Dermis microvascular lymphatic vessel endothelial cell (primary cell): ENCODE measurements around the gene ATP6AP2. TPM values are rescaled to one million over a fixed set of nuclear protein-coding genes. Genes with fewer than 3 reads are reported as not detected.
"Not testable (repeated sequence)": the region's sequence is repeated elsewhere in the genome, so short reads cannot be mapped to it uniquely, and the experiment has no call there.

Source experiments
- DNase-seq, 2 donors: peaks; one replicate each; pipeline versions ENCODE4 v3.0.0 to v3.0.0-alpha.2; 2010; ENCODE audit warnings: low read depth in 2 of 2
- total RNA-seq: library from RNA; depleted of rRNA; stranded (reverse); fragments of >200 nt; gene quantifications from 2 replicates; pipeline ENCODE4 v1.2.1, GENCODE V29; 2014

The ATP6AP2 gene
- total RNA-seq, result 78.1 and 95.2 TPM in 2 replicates

- DNase-seq, result peak; percentile 90 to 94
These were observed at the start of gene ATP6AP2 for GRCh38 chrX:40580537-40581335. TSS of gene ATP6AP2 (plus strand) at chrX:40580970. CDS start at chrX:40581066, 96 bp downstream.

- DNase-seq, result no peak
These were observed 49.5 kb upstream of the ATP6AP2 start for GRCh38 chrX:40531056-40531826.

GRCh38 chrX:40537310-40537709 lies 43.5 kb upstream of the ATP6AP2 start:
- no peak for DNase-seq

- no peak for DNase-seq
These were observed 42.4 kb upstream of the ATP6AP2 start for GRCh38 chrX:40538406-40538805.

GRCh38 chrX:40539214-40540142 lies 41.3 kb upstream of the ATP6AP2 start:
- DNase-seq, result no peak

GRCh38 chrX:40542208-40542607 lies 38.6 kb upstream of the ATP6AP2 start:
- DNase-seq, result no peak

GRCh38 chrX:40542972-40543371 lies 37.8 kb upstream of the ATP6AP2 start:
- no peak for DNase-seq

GRCh38 chrX:40543661-40544328 lies 37.0 kb upstream of the ATP6AP2 start:
- peak; percentile 48 to 75 for DNase-seq

GRCh38 chrX:40544343-40545266 lies 36.2 kb upstream of the ATP6AP2 start:
- DNase-seq, result peak in 1 of 2 donors; percentile 28

- DNase-seq, result no peak
These were observed 33.9 kb upstream of the ATP6AP2 start for GRCh38 chrX:40546870-40547269.

- no peak for DNase-seq
These were observed 30.7 kb upstream of the ATP6AP2 start for GRCh38 chrX:40550066-40550465.

GRCh38 chrX:40552768-40553167 lies 28.0 kb upstream of the ATP6AP2 start:
- no peak for DNase-seq

- no peak for DNase-seq
These were observed 22.2 kb upstream of the ATP6AP2 start for GRCh38 chrX:40558590-40558989.

- no peak for DNase-seq
These were observed 17.0 kb upstream of the ATP6AP2 start for GRCh38 chrX:40563784-40564183.

- no peak for DNase-seq
These were observed 16.3 kb upstream of the ATP6AP2 start for GRCh38 chrX:40564447-40564846.

GRCh38 chrX:40570346-40571093 lies 10.2 kb upstream of the ATP6AP2 start:
- DNase-seq, result no peak

- DNase-seq, result not testable (repeated sequence)
These were observed 9.6 kb upstream of the ATP6AP2 start for GRCh38 chrX:40571164-40571563.

GRCh38 chrX:40571600-40571999 lies 9.2 kb upstream of the ATP6AP2 start:
- DNase-seq, result no peak

- peak in 1 of 2 donors; percentile 22 for DNase-seq
These were observed 7.0 kb upstream of the ATP6AP2 start for GRCh38 chrX:40573763-40574162.
